ENCODE results near the gene ZIC2.

ZIC2 gene

DNA sequence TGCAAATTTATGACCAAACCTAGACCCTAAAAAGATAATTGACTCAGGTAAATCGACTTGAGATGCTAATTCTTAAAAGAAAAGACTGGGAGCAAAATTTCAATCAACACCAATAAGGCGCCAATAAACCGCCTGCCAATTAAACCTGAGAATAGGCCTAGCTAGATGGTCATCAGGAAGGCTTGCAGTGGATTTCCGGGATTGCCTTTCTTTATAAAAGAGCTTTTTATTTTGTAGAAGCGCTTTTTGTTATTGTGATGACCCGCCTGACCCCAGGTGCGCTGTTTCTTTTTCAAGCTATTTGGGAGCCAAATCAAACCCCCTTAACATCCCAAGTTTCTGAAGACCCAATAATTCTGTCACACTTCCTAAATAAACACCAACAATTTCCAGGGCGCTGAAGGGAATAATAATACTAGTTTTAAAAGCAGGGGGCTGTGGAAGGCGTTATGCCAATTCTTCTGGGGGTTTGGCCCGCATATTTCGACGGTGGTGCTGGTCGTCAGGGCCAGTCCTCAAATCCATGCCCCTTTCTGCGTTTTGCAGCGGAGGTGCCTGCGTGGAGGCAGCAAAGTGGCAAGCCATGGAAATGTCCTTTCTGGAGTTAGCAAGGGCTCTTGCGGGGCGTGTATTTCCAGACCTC lies 7.2 kb upstream of the ZIC2 start:
- DNase-seq (ENCODE audit: low read depth), result no peak

DNA sequence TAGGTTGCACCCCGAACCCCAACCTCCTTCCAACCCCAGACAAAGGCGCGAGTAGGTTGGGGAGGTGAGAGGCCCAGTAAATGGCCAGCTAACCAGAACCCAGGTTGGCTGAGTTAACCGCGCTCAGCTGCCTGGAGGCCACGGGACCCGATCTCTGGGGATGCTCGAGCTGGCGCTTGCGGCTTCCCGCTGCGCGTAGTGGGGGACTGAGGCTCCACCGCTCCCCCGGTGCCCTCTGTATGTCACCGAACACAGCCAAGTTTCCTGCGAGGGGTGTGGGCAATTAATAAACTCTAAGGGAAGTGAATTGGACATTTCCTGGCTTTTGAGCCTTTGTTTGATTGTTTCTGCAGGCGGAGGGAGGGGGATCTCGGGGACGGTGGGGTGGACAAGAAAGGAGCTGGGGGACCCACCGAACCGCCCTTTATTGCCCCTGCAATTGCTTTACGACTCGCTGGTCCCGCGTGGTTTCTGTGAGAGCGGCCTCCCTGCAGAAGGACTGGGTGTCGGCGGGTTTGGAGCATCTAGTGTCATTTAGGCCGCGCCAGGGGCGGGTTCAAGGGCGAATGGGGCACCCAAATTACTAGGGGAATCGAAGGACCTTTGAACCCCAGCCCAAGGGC lies 6.5 kb upstream of the ZIC2 start:
- DNase-seq (ENCODE audit: low read depth), result no peak

DNA sequence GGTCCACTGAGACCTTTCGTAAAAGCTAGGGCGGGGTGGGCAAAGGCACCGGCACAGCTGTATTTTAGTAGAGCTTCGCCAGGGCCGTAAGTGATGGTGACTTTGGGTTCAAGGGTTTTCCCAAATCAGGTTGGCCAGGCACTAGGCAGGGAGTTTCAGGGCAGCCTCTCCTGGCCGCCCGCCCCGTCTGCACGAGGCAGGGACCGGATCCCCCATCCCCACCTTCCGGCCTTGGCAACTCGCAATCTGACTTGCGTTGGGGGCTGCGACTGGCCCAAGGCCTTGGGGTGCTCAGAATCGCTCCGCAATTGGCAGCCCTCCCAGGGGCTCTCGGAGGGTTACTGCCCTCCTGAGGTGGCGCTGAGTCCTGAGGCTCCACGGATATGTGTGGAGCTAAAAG lies 6.0 kb upstream of the ZIC2 start:
- no peak for DNase-seq (ENCODE audit: low read depth)

DNA sequence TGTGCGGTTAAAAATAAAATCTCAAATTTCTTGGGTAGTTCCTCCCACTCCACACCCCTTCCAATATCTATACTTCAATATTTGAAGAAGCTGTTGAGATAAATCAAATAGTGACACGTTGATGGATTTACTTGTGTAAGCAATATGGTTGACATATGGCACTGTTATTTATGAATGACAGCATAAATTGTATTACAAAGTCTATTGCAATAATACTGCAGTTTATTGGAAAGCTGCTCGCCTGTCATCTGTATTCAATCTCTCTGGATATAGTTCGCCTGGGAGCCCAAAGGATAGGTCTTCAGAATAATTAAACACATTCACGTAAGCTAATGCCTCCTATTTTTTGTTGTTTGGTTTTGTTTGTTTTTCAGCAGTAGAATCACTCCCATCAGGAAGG lies 5.0 kb upstream of the ZIC2 start:
- no peak for DNase-seq (ENCODE audit: low read depth)

DNA sequence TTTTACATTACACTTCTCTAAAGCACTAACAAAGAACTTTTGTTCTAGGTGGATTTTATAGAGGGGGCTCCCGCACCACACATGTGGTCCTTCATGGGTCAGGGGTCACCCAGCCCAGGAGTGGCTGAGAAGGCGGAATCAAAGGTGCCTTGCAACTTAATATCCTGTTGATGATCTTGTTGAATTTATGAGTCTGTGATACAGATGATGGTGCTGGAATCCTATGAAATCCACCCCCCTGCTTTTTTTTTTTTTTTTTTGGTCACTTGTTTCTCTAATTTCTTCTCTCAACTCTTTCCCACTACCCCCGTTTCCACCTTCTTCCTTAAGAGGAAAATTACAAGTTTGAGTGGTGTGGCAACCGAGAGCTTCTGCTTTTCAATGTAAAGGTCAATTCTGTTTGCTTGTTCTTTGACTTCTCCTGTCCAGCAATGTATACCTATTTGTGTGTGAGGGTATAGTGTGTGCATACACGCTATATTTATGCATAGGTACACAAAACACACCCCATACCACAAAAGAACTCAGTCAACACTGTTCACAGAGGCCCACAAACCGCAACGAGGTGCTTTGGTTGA lies 4.2 kb upstream of the ZIC2 start:
- no peak for DNase-seq (ENCODE audit: low read depth)

DNA sequence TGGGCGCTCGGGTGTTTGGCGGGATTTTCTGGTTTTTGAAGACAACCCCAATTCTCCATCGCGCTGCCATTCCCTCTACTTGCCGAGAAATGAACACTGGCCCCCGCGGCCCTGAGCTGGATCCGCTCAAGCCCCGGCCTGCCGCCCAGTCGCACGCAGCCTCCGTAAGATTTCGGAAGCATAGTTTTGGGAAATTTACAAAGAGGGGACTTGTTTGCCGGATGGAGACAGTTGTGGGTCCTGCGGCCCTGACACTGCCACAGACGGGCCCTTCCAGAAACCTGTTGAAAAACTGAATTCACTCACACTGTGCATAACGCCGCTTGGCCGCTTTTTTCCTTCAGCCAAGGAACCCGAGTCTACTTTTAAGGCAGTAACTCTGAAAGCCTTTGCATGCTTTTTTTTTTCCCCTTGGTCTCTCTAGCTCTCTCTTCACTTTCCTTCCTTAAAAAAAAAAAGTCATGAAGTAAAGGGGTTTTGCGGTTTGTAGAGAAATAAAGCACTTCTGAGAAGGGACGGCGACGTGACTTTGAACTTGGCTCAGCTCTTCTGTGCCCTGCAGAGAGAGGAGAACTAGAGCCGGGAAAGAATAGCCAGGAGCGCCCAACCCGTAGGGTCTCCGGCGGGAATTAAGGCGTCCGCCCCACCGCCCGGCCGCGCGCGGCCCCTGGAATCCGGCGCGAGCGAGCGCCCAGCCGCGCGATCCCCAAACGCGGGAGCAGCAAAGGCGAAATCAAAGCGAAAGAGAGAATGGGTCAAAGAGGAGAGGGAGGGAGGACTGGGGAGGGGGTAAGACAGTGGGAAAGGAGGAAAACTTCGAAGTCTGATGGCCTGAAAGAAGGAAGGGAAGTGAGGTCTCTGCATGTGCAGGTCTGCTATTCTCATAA lies 3.4 kb upstream of the ZIC2 start:
- no peak for DNase-seq (ENCODE audit: low read depth)

DNA sequence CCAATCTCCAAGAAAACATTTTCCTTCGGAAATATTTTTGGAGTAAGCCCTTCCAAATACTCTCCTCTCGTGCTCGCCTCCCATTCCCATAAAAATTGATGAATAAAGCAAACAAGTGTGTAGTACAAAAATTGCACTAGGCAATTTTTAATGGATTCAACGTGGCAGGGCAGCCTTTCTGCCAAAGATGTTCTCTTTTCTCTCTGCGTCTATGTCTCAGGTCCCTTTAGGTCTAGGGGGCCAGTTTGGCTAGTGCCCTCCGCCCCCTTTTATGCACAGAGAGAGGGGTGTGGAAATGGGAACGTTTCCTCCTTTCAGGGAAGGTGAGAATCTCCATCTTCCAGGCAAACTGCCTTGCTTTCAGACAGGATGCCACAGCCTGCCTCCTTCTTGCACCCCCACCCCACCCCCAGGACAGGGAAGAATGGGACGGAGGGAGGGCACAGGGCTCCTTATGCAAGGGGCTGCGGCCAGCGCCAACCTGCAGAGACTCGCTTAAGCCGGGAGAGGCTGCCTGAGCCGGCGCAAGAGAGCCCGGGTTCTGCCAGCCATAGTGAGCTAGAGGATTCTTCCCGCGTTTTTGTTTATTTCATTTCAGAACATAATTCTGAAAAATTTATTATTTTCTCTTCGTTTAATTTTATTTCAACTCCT lies 2.7 kb upstream of the ZIC2 start:
- no peak for DNase-seq (ENCODE audit: low read depth)

DNA sequence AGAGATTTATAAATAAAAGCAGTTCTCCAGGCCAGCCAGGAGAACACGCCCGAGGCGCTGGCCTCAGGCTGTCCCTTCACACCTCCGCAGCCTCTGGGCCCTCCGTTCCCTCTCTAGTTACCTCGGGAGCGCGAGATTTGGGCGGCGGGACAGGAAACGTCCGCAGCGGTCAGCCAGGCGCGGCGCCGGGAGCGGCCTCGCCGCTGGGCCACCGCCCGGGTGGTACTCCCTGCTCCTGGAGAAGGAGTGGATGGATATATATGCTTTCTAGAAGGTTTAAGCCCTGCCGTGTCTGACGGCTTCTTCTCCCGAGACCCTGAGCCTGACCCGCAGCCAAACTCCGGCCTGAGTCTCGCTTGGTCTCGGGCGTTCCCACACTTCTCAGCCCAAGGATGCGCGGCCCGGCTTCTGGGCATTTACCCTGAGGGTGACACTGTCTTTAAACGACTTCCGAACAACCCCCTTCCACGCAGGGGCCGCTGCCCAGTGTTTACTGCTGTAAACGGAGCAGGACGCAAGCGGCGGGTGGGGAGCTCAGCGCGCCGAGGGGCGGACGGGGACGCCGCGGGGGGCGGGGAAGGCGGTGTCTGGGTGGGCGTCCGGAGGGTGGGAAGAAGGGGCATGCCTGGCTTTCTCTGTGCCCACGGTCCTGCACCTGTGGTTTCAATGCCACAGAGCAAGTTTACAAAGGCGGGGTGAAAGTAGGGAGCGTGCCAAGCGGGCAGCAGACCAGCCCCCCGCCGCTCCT lies 2.0 kb upstream of the ZIC2 start:
- DNase-seq (ENCODE audit: low read depth), result no peak

DNA sequence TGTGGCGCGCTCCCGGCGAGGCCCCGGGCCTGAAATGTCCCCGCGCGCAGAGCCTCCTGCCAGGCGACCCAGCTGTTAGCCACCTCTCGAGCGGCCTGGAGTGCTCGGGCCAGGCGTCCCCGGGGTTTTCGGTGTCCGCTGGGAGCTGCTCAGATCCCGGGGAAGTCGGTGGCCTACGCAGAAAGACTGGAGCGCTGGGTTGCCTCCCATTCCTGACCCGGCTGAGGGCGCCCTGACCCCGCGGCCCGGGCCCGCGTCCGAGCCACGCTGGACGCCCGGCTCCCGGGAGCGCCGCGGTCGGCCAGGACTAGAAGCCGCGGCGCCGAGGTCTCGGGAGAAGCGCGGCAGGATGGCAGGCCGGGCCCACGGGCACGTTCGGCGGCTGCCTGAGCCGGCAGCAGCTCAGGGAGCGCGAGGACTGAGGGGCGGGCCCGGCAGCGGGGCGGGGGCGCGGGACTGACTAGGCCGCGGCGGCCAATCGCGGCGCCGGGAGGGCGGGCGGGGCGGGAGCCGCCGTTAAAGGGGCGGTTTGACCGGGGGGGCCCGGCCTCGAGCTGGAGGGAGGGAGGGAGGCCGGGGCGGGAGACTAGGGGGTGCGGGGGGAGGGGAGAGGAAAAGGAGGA lies 1.3 kb upstream of the ZIC2 start:
- DNase-seq (ENCODE audit: low read depth), result peak; percentile 42

DNA sequence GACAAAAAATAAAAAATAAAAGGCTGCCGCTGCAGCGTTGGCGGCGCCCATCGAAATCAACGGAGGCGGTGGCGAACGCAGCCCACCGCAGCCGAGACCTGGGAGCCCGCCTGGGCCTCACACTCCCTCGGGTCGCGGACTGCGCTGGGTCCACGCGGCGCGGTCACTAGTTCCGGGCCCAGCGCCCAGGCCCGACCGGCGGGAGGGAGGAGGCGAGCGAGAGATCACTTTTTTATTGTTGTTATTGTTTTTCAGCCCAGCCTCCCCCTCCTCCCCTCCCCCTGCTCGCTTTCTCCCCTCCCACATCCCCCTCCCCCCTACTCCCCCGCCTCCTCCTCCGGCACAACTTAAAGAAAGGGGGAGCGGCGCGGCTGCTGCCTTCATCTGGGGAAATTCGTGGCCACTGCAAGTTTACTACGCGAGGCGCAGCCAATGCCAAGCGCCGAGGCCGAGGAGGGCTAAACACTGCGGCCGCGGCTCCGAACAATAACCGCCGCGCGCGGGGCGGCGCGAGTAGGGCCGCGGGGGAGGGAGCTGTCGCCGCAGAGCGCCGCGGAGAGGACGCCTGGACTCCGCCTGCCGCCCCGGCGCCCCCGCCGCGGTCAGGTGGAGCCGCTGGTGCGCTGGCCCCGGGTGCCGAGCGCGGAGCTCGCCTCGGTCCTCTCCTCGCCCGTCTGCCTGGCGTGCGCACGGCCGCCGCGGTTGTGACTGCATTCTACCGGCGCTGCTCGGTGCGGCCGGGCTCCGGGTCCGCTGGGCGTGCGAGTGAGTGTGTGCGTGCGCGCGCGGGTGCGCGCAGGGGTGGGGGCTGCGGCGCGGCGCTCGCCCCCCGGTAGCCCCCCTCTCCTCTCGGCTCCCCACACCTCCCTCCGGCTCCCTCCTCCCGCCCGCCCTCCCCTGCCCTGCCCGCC lies 505 bp upstream of the ZIC2 start:
- no peak for DNase-seq (ENCODE audit: low read depth)

DNA sequence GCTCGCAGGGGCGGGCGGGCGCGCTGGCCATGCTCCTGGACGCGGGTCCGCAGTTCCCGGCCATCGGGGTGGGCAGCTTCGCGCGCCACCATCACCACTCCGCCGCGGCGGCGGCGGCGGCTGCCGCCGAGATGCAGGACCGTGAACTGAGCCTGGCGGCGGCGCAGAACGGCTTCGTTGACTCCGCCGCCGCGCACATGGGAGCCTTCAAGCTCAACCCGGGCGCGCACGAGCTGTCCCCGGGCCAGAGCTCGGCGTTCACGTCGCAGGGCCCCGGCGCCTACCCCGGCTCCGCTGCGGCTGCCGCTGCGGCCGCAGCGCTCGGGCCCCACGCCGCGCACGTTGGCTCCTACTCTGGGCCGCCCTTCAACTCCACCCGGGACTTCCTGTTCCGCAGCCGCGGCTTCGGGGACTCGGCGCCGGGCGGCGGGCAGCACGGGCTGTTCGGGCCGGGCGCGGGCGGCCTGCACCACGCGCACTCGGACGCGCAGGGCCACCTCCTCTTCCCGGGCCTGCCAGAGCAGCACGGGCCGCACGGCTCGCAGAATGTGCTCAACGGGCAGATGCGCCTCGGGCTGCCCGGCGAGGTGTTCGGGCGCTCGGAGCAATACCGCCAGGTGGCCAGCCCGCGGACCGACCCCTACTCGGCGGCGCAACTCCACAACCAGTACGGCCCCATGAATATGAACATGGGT lies 599 bp downstream of the ZIC2 start:
- no peak for DNase-seq (ENCODE audit: low read depth)

DNA sequence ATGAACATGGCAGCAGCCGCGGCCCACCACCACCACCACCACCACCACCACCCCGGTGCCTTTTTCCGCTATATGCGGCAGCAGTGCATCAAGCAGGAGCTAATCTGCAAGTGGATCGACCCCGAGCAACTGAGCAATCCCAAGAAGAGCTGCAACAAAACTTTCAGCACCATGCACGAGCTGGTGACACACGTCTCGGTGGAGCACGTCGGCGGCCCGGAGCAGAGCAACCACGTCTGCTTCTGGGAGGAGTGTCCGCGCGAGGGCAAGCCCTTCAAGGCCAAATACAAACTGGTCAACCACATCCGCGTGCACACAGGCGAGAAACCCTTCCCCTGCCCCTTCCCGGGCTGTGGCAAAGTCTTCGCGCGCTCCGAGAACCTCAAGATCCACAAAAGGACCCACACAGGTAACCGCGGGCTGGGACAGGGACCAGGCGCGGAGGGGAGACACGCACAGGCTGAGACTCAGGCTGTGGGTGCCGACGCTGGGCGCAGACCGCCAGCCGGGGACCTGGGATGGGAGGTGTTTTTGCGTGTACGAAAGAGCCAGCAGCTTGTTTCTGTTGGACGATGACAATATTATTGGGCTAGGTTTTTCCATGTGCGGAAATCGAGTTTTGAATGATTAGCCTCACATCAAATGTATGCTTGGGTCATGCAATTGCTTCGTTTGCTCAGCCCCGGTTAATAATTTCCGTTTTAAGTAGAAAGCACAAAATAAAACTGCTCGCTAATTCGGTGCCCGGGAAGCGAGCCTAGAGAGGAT lies 1.3 kb downstream of the ZIC2 start:
- no peak for DNase-seq (ENCODE audit: low read depth)

DNA sequence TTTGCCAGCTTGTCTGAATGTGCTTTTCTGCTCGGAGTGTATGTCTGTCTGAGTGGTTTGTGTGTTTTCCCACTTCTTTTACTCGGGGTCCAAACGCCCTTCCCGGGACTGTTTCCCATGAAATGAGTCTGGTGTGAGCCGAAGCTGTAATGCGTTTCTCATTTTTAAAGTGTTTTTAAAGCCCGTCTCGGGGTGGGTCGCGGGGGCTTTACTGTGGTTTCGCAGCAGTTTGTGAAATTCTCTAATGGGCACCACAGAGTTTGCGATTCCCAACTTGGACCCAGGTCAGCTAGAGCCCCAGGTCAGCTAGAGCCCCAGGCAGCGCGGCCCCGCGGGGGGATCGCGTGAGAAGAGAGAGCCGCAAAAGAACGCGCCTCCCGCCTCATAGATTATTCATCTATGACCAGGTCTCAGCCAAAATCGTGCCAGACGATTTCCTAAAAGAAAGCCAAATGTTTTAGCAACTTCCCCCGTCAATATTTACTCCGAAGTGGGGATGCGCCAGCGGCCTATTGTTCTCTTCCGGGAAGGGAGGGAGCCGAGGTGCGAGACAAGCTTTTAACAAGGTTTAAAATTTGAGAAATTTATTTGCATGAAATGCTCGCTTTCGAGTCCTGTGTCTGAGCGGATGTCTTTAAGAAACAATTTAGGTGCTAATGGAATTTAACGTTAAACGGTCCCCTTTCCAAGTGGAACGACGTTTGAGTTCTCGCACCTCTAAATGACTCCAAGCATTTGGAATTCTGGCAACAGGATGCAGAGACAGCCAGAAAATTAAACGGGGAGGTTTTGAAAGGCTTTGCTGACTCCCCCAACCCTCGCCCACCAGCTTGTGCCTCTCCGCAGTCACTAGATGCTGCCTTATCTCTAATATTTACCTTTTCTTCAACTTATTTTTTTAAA lies 2.2 kb downstream of the ZIC2 start:
- no peak for DNase-seq (ENCODE audit: low read depth)

DNA sequence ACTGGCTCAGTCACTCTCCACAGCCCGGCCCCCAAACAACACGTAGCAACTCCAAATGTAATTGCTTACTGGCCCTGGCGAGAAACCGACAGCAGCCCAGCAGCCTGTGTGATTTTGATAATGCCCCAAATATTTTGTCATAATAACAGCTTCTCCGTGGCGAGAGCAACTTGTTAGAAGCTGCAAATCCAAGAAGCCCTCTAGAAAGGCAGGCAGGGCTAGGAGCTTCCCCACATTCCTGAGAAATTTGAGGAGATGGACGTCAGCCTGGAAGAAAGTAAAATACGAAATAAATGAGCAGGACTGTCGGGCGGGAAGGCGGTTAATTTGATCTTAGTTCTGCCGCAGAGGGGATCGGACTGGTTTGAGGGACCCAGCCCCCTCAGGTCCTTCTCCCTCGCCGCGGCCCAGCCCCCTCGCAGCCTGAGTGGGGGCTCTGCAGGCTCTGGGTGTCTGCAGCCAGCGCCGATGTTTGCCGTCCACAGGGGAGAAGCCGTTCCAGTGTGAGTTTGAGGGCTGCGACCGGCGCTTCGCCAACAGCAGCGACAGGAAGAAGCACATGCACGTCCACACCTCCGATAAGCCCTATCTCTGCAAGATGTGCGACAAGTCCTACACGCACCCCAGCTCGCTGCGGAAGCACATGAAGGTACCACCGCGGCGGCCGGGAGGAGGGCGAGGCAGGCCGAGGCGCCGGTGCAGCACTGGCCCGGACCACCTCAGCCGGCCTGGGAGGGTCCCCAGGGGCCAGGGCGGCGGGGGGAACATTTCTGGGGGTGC lies 3.1 kb downstream of the ZIC2 start:
- DNase-seq (ENCODE audit: low read depth), result no peak

DNA sequence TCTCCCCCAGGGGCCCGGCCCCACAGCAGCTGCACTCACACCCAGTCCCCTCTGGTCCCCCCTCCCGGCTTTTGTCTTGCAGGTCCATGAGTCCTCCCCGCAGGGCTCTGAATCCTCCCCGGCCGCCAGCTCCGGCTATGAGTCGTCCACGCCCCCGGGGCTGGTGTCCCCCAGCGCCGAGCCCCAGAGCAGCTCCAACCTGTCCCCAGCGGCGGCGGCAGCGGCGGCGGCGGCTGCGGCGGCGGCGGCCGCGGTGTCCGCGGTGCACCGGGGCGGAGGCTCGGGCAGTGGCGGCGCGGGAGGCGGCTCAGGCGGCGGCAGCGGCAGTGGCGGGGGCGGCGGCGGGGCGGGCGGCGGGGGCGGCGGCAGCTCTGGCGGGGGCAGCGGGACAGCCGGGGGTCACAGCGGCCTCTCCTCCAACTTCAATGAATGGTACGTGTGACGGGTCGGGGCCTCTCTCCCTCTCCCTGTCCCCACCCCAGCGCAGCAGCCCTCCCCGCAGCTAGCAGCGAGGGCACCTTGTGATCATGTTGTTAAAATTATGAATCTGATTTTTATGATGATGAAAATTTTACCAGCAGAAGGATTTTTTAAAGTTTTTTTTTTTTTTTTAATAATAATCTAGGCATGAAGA lies 3.8 kb downstream of the ZIC2 start:
- no peak for DNase-seq (ENCODE audit: low read depth)

DNA sequence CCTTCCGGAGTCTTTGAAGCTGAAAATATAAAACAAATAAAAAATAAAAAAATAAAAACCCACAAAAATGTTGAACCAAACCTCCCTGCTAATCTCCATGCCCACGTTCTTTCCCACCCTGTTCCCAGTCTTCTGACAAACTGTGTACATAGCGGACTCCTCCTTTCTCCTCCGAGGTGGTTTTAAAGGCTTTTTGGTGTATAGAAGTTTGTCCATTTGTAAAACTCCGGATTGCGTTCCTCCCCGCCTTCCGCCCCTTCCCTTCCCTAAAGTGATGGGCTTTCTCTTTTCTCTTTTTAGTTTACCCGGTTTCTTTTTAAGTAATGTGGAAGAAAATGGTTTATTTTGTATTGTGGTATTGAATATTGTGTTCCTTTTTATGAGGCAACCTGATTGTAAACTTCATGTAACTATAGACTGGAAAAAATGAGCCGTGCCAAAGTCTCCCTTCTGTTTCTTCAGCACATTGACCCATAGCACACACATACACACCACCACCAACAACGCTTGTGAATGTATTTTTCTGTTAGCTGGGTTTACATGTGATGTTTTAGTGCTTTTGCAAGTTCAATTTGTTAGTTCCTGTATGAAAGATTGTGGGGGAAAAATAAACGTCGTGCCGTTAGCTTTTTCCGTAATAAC lies 4.4 kb downstream of the ZIC2 start:
- DNase-seq (ENCODE audit: low read depth), result no peak
